Neural cell (in vitro differentiated cells): Measurements from ENCODE around the gene HSD17B8.

ENCODE experiments used
- EP300 ChIP-seq: fragments of 450-650 bp; conservative IDR thresholded peaks from 2 replicates; pipeline ENCODE4 v1.6.1; 2014; ENCODE audit warnings: antibody characterized with exemption, mild to moderate bottlenecking, moderate library complexity; ENCODE audit not compliant: poor library complexity, severe bottlenecking
- EZH2 ChIP-seq: fragments of 200-600, 300-800 bp; shearing (Covaris generic), sonication (generic); IDR thresholded peaks from 2 replicates; pipeline ENCODE4 v1.6.1; 2014; ENCODE audit warnings: antibody characterized with exemption, low read length, borderline replicate concordance, mild to moderate bottlenecking; ENCODE audit not compliant: insufficient read depth, poor library complexity, severe bottlenecking
- MXI1 ChIP-seq: fragments of 450-650 bp; conservative IDR thresholded peaks from 2 replicates; pipeline ENCODE4 v1.6.1; 2014; ENCODE audit warnings: antibody characterized with exemption, mild to moderate bottlenecking; ENCODE audit not compliant: poor library complexity, severe bottlenecking
- POLR2AphosphoS5 ChIP-seq: IDR thresholded peaks from 2 replicates; pipeline ENCODE4 v1.6.1; 2012
- RAD21 ChIP-seq: fragments of 450-650 bp; conservative IDR thresholded peaks from 2 replicates; pipeline ENCODE4 v1.6.1; 2014; ENCODE audit warnings: antibody characterized with exemption, mild to moderate bottlenecking, moderate library complexity
- SMC3 ChIP-seq: fragments of 450-650 bp; conservative IDR thresholded peaks from 2 replicates; pipeline ENCODE4 v1.6.1; 2014; ENCODE audit warnings: antibody characterized with exemption, mild to moderate bottlenecking, moderate library complexity; ENCODE audit not compliant: poor library complexity
- TAF1 ChIP-seq: IDR thresholded peaks from 2 replicates; pipeline ENCODE4 v1.6.1; 2012; ENCODE audit warnings: low read depth
- TF ChIP-seq, protein P1 (sequence below): IDR thresholded peaks from 2 replicates; pipeline ENCODE4 v1.6.1; 2012; ENCODE audit warnings: borderline replicate concordance
- TF ChIP-seq, protein P2 (sequence below): fragments of 450-650 bp; IDR thresholded peaks from 2 replicates; pipeline ENCODE4 v1.5.1; 2014; ENCODE audit warnings: antibody characterized with exemption, mild to moderate bottlenecking, moderate library complexity; ENCODE audit not compliant: poor library complexity, severe bottlenecking

DNA sequence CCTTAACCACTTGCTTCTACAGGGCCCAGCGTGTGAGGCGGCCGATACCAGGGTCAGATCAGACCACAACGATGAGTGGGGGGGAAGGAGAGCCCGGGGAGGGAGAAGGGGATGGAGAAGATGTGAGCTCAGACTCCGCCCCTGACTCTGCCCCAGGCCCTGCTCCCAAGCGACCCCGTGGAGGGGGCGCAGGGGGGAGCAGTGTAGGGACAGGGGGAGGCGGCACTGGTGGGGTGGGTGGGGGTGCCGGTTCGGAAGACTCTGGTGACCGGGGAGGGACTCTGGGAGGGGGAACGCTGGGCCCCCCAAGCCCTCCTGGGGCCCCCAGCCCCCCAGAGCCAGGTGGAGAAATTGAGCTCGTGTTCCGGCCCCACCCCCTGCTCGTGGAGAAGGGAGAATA, 6.7 kb downstream of the HSD17B8 start:
- TF ChIP-seq, protein P1, sequence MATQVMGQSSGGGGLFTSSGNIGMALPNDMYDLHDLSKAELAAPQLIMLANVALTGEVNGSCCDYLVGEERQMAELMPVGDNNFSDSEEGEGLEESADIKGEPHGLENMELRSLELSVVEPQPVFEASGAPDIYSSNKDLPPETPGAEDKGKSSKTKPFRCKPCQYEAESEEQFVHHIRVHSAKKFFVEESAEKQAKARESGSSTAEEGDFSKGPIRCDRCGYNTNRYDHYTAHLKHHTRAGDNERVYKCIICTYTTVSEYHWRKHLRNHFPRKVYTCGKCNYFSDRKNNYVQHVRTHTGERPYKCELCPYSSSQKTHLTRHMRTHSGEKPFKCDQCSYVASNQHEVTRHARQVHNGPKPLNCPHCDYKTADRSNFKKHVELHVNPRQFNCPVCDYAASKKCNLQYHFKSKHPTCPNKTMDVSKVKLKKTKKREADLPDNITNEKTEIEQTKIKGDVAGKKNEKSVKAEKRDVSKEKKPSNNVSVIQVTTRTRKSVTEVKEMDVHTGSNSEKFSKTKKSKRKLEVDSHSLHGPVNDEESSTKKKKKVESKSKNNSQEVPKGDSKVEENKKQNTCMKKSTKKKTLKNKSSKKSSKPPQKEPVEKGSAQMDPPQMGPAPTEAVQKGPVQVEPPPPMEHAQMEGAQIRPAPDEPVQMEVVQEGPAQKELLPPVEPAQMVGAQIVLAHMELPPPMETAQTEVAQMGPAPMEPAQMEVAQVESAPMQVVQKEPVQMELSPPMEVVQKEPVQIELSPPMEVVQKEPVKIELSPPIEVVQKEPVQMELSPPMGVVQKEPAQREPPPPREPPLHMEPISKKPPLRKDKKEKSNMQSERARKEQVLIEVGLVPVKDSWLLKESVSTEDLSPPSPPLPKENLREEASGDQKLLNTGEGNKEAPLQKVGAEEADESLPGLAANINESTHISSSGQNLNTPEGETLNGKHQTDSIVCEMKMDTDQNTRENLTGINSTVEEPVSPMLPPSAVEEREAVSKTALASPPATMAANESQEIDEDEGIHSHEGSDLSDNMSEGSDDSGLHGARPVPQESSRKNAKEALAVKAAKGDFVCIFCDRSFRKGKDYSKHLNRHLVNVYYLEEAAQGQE, result no peak
- TF ChIP-seq, protein P2, sequence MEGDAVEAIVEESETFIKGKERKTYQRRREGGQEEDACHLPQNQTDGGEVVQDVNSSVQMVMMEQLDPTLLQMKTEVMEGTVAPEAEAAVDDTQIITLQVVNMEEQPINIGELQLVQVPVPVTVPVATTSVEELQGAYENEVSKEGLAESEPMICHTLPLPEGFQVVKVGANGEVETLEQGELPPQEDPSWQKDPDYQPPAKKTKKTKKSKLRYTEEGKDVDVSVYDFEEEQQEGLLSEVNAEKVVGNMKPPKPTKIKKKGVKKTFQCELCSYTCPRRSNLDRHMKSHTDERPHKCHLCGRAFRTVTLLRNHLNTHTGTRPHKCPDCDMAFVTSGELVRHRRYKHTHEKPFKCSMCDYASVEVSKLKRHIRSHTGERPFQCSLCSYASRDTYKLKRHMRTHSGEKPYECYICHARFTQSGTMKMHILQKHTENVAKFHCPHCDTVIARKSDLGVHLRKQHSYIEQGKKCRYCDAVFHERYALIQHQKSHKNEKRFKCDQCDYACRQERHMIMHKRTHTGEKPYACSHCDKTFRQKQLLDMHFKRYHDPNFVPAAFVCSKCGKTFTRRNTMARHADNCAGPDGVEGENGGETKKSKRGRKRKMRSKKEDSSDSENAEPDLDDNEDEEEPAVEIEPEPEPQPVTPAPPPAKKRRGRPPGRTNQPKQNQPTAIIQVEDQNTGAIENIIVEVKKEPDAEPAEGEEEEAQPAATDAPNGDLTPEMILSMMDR, result no peak
- TF ChIP-seq EZH2, result no peak
- no peak for TF ChIP-seq POLR2AphosphoS5
- TF ChIP-seq MXI1, result no peak
- no peak for TF ChIP-seq TAF1
- TF ChIP-seq RAD21, result no peak
- TF ChIP-seq EP300, result no peak
- no peak for TF ChIP-seq SMC3
